ENCODE data around the gene PTPRF.
A peak's percentile ranks its signal among the peaks of the same experiment; 100 is the strongest.

Gene PTPRF

GRCh38 chr1:43543567-43543966, 12.9 kb downstream of the PTPRF start:
- Histone ChIP-seq H3K27ac (replicated peaks; ENCODE audit: low read length) (no peak overlapping the region), H3K9ac (ENCODE audit: low read depth, low read length, poor library complexity) (no peak overlapping the region), H2BK15ac (ENCODE audit: low read length) (peak overlapping the region; percentile 42), H4K8ac (ENCODE audit: low read depth, low read length) (no peak overlapping the region), H3K9me3 (replicated peaks in 1 of 2; ENCODE audit: control insufficient read depth in 2 of 2, insufficient read depth in 1 of 2, low read depth in 1 of 2, low read length in 2 of 2) (no peaks in the 10 kb centered on the region), H3K4me3 (ENCODE audit: low read length in 2 of 2) (no peak overlapping the region), H3K18ac (ENCODE audit: low read length) (no peak overlapping the region), H2BK5ac (ENCODE audit: low read length) (no peak overlapping the region), H3K23ac (ENCODE audit: low read depth, low read length, poor library complexity) (no peak overlapping the region), H3K4me1 (ENCODE audit: control insufficient read depth in 2 of 2, insufficient read depth in 1 of 2, low read depth in 1 of 2, low read length in 2 of 2) (peaks cover 38 to 51% of the 10 kb centered on the region in 2 donors), H4K91ac (ENCODE audit: low read depth, low read length, poor library complexity) (no peak overlapping the region), H3K4ac (ENCODE audit: low read length) (no peak overlapping the region), H3K14ac (ENCODE audit: low read length) (no peak overlapping the region), H2AK5ac (ENCODE audit: low read depth, low read length) (peak overlapping the region; percentile 61), H2BK12ac (ENCODE audit: low read length) (no peak overlapping the region), H3K79me1 (ENCODE audit: low read depth, low read length) (peaks cover 16% of the 10 kb centered on the region), H3K36me3 (replicated peaks in 1 of 2; ENCODE audit: control insufficient read depth in 2 of 2, insufficient read depth in 2 of 2, low read length in 2 of 2) (peaks cover 13 to 39% of the 10 kb centered on the region in 2 donors), H2BK120ac (ENCODE audit: low read depth, low read length) (no peak overlapping the region), H3K4me2 (ENCODE audit: insufficient read depth, low read length, poor library complexity, severe bottlenecking) (no peak overlapping the region), H3K27me3 (ENCODE audit: control insufficient read depth in 3 of 3, insufficient read depth in 3 of 3, low read depth in 1 of 3, low read length in 3 of 3) (no peaks in the 10 kb centered on the region), H2AFZ (ENCODE audit: low read length) (no peak overlapping the region)
- DNase-seq (ENCODE audit: low spot score) = no peak
- no CpG with 5 or more reads among the region's 8 CpGs for WGBS, 2 donors (ENCODE audit: extremely low coverage in 2 of 2, insufficient read length in 2 of 2, insufficient replicate concordance in 1 of 2)

GRCh38 chr1:43545339-43545694, 14.6 kb downstream of the PTPRF start:
- peak overlapping the region; percentile 46 for H3K27ac ChIP-seq (replicated peaks; ENCODE audit: low read length)
- WGBS, 2 donors (ENCODE audit: extremely low coverage in 2 of 2, insufficient read length in 2 of 2, insufficient replicate concordance in 1 of 2) = no CpG with 5 or more reads among the region's 12 CpGs
- peaks cover 37 to 60% of the 10 kb centered on the region in 2 donors for H3K4me1 ChIP-seq (ENCODE audit: control insufficient read depth in 2 of 2, insufficient read depth in 1 of 2, low read depth in 1 of 2, low read length in 2 of 2)

GRCh38 chr1:43545695-43546387, 15.2 kb downstream of the PTPRF start:
- Histone ChIP-seq H3K9ac (ENCODE audit: low read depth, low read length, poor library complexity) (no peak overlapping the region), H3K18ac (ENCODE audit: low read length) (peak overlapping the region; percentile 73), H3K23ac (ENCODE audit: low read depth, low read length, poor library complexity) (no peak overlapping the region), H4K91ac (ENCODE audit: low read depth, low read length, poor library complexity) (no peak overlapping the region), H3K9me3 (replicated peaks in 1 of 2; ENCODE audit: control insufficient read depth in 2 of 2, insufficient read depth in 1 of 2, low read depth in 1 of 2, low read length in 2 of 2) (no peaks in the 10 kb centered on the region), H2AFZ (ENCODE audit: low read length) (peak overlapping the region; percentile 82), H2BK5ac (ENCODE audit: low read length) (peak overlapping the region; percentile 58), H3K14ac (ENCODE audit: low read length) (no peak overlapping the region), H2AK5ac (ENCODE audit: low read depth, low read length) (peak overlapping the region; percentile 73), H2BK12ac (ENCODE audit: low read length) (no peak overlapping the region), H3K4ac (ENCODE audit: low read length) (no peak overlapping the region), H3K79me1 (ENCODE audit: low read depth, low read length) (peaks cover 18% of the 10 kb centered on the region), H2BK120ac (ENCODE audit: low read depth, low read length) (peak overlapping the region; percentile 10), H3K4me3 (ENCODE audit: low read length in 2 of 2) (no peak overlapping the region), H2BK15ac (ENCODE audit: low read length) (peak overlapping the region; percentile 94), H3K36me3 (replicated peaks in 1 of 2; ENCODE audit: control insufficient read depth in 2 of 2, insufficient read depth in 2 of 2, low read length in 2 of 2) (peaks cover 3 to 22% of the 10 kb centered on the region in 2 donors), H4K8ac (ENCODE audit: low read depth, low read length) (no peak overlapping the region), H3K27ac (replicated peaks; ENCODE audit: low read length) (peak overlapping the region; percentile 46), H3K4me2 (ENCODE audit: insufficient read depth, low read length, poor library complexity, severe bottlenecking) (peak overlapping the region; percentile 38), H3K4me1 (ENCODE audit: control insufficient read depth in 2 of 2, insufficient read depth in 1 of 2, low read depth in 1 of 2, low read length in 2 of 2) (peaks cover 35 to 57% of the 10 kb centered on the region in 2 donors), H3K27me3 (ENCODE audit: control insufficient read depth in 3 of 3, insufficient read depth in 3 of 3, low read depth in 1 of 3, low read length in 3 of 3) (no peaks in the 10 kb centered on the region)
- DNase-seq (ENCODE audit: low spot score) = peak; percentile 89
- no CpG with 5 or more reads among the region's 12 CpGs for WGBS, 2 donors (ENCODE audit: extremely low coverage in 2 of 2, insufficient read length in 2 of 2, insufficient replicate concordance in 1 of 2)

More at GRCh38 chr1:43545339-43545694, 14.6 kb downstream of the PTPRF start:
- H3K14ac ChIP-seq (ENCODE audit: low read length) = no peak overlapping the region
- no peaks in the 10 kb centered on the region for H3K9me3 ChIP-seq (replicated peaks in 1 of 2; ENCODE audit: control insufficient read depth in 2 of 2, insufficient read depth in 1 of 2, low read depth in 1 of 2, low read length in 2 of 2)
- no peak overlapping the region for H3K4ac ChIP-seq (ENCODE audit: low read length)
- H3K79me1 ChIP-seq (ENCODE audit: low read depth, low read length) = peaks cover 18% of the 10 kb centered on the region
- H3K4me3 ChIP-seq (ENCODE audit: low read length in 2 of 2) = peak overlapping the region in 1 of 2 donors; percentile 17
- H4K91ac ChIP-seq (ENCODE audit: low read depth, low read length, poor library complexity) = no peak overlapping the region
- H4K8ac ChIP-seq (ENCODE audit: low read depth, low read length) = peak overlapping the region; percentile 88
- H3K36me3 ChIP-seq (replicated peaks in 1 of 2; ENCODE audit: control insufficient read depth in 2 of 2, insufficient read depth in 2 of 2, low read length in 2 of 2) = peaks cover 3 to 22% of the 10 kb centered on the region in 2 donors
- peak overlapping the region; percentile 75 for H2BK120ac ChIP-seq (ENCODE audit: low read depth, low read length)
- H2BK12ac ChIP-seq (ENCODE audit: low read length) = peak overlapping the region; percentile 63
- H3K27me3 ChIP-seq (ENCODE audit: control insufficient read depth in 3 of 3, insufficient read depth in 3 of 3, low read depth in 1 of 3, low read length in 3 of 3) = no peaks in the 10 kb centered on the region
- DNase-seq (ENCODE audit: low spot score) = no peak
- peak overlapping the region; percentile 82 for H2AFZ ChIP-seq (ENCODE audit: low read length)
- H2BK5ac ChIP-seq (ENCODE audit: low read length) = peak overlapping the region; percentile 58
- H3K4me2 ChIP-seq (ENCODE audit: insufficient read depth, low read length, poor library complexity, severe bottlenecking) = peak overlapping the region; percentile 38
- H3K23ac ChIP-seq (ENCODE audit: low read depth, low read length, poor library complexity) = peak overlapping the region; percentile 8
- peak overlapping the region; percentile 73 for H3K18ac ChIP-seq (ENCODE audit: low read length)
- H3K9ac ChIP-seq (ENCODE audit: low read depth, low read length, poor library complexity) = peak overlapping the region; percentile 37
- peak overlapping the region; percentile 61 for H2AK5ac ChIP-seq (ENCODE audit: low read depth, low read length)
- H2BK15ac ChIP-seq (ENCODE audit: low read length) = peak overlapping the region; percentile 6

GRCh38 chr1:43546388-43547100, 15.9 kb downstream of the PTPRF start:
- Histone ChIP-seq H4K8ac (ENCODE audit: low read depth, low read length) (no peak overlapping the region), H2AFZ (ENCODE audit: low read length) (no peak overlapping the region), H3K23ac (ENCODE audit: low read depth, low read length, poor library complexity) (no peak overlapping the region), H3K4ac (ENCODE audit: low read length) (no peak overlapping the region), H2BK12ac (ENCODE audit: low read length) (peak overlapping the region; percentile 59), H3K14ac (ENCODE audit: low read length) (no peak overlapping the region), H3K9me3 (replicated peaks in 1 of 2; ENCODE audit: control insufficient read depth in 2 of 2, insufficient read depth in 1 of 2, low read depth in 1 of 2, low read length in 2 of 2) (no peaks in the 10 kb centered on the region), H2BK15ac (ENCODE audit: low read length) (peak overlapping the region; percentile 94), H3K27me3 (ENCODE audit: control insufficient read depth in 3 of 3, insufficient read depth in 3 of 3, low read depth in 1 of 3, low read length in 3 of 3) (no peaks in the 10 kb centered on the region), H2AK5ac (ENCODE audit: low read depth, low read length) (peak overlapping the region; percentile 73), H2BK5ac (ENCODE audit: low read length) (peak overlapping the region; percentile 58), H3K27ac (replicated peaks; ENCODE audit: low read length) (peak overlapping the region; percentile 20), H4K91ac (ENCODE audit: low read depth, low read length, poor library complexity) (no peak overlapping the region), H3K4me1 (ENCODE audit: control insufficient read depth in 2 of 2, insufficient read depth in 1 of 2, low read depth in 1 of 2, low read length in 2 of 2) (peaks cover 35 to 57% of the 10 kb centered on the region in 2 donors), H3K4me3 (ENCODE audit: low read length in 2 of 2) (no peak overlapping the region), H3K18ac (ENCODE audit: low read length) (peak overlapping the region; percentile 49), H3K36me3 (replicated peaks in 1 of 2; ENCODE audit: control insufficient read depth in 2 of 2, insufficient read depth in 2 of 2, low read length in 2 of 2) (peaks cover 3 to 22% of the 10 kb centered on the region in 2 donors), H3K4me2 (ENCODE audit: insufficient read depth, low read length, poor library complexity, severe bottlenecking) (no peak overlapping the region), H3K9ac (ENCODE audit: low read depth, low read length, poor library complexity) (no peak overlapping the region), H3K79me1 (ENCODE audit: low read depth, low read length) (peaks cover 18% of the 10 kb centered on the region), H2BK120ac (ENCODE audit: low read depth, low read length) (peak overlapping the region; percentile 10)
- DNase-seq (ENCODE audit: low spot score) = no peak
- WGBS, 2 donors (ENCODE audit: extremely low coverage in 2 of 2, insufficient read length in 2 of 2, insufficient replicate concordance in 1 of 2) = no CpG with 5 or more reads among the region's 15 CpGs
